HG02870 (cell line): ENCODE data around the gene DGAT2L6.
"Not testable (repeated sequence)": the region's sequence is repeated elsewhere in the genome, so short reads cannot be mapped to it uniquely, and the experiment has no call there.

Experiments used
- ATAC-seq: cut with Tn5 transposase; IDR thresholded peaks from one replicate; pipeline ENCODE4 v1.9.1; 2021; ENCODE audit warnings: mild to moderate bottlenecking, moderate library complexity; ENCODE audit not compliant: unreplicated experiment

Gene DGAT2L6

DNA sequence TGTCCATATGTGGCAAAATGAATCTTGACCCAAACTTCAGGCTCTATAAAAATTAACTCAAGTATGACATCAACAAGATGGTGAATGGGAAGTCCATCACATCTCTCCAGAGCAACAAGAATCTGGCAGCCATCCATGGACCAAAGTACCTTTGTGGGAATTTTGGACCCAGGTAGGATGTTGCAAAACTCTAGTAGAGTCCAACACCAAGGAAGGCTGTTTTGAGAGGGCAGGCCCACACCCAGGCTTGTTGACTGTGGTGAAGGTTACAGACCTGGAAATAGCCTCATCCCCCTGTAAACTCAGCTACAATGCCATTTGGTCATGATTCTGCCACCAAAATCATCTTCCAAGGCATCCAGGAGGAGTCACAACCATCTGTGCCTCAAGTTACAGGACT, 12.9 kb downstream of the DGAT2L6 start:
- no peak for ATAC-seq

- ATAC-seq: peak; percentile 54
These were observed 19.9 kb downstream of the DGAT2L6 start for GRCh38 chrX:70196961-70197720.

DNA sequence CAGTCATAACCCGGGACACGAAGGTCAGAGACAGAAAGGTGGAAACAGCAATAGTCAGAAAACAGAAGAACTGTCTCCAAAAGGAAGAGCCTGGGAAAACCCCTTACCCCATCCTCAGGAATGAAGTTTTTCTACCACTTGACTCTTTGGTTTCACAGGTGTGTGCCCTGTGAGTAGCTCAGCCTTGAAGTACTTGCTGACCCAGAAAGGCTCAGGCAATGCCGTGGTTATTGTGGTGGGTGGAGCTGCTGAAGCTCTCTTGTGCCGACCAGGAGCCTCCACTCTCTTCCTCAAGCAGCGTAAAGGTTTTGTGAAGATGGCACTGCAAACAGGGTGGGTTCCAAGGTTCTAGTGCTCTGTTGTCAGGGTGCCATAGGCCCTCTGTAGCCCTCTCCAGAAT, 24.4 kb downstream of the DGAT2L6 start:
- ATAC-seq: no peak

GRCh38 chrX:70208479-70208878, 31.2 kb downstream of the DGAT2L6 start:
- no peak for ATAC-seq

DNA sequence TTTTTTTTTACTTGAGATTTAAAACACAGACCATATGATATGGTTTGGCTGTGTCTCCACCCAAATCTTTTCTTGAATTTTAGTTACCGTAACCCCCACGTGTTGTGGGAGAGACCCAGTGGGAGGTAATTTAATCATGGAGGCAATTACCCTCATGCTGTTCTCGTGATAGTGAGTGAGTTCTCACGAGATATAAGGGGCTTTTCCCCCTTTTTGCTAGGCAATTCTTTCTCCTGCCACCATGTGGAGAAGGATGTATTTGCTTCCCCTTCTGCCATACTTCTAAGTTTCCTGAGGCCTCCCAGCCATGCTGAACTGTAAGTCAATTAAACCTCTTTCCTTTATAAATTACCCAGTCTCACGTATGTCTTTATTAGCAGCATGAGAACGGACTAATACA, 32.3 kb downstream of the DGAT2L6 start:
- ATAC-seq: not testable (repeated sequence)

- ATAC-seq: no peak
These were observed 42.9 kb downstream of the DGAT2L6 start for GRCh38 chrX:70219938-70220764.

DNA sequence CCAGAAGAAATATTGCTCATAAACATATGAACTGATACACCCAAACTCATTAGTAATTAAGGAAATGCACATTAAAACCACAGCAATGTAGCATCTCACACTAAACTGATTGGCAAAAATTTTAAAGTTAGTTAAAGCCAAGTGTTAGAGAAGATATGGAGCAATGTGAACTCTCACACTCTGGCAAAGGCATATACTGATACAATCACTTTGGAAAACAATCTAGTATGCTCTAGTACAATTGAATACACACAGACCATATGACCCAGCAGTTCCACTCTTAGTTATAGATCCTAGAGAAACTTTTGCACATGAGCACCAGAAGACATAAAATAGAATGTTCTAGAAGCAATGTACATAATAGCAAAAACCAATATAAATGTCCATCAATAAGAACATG, 48.8 kb downstream of the DGAT2L6 start:
- ATAC-seq: no peak

- no peak for ATAC-seq
These were observed 49.4 kb downstream of the DGAT2L6 start for GRCh38 chrX:70226687-70227086.

DNA sequence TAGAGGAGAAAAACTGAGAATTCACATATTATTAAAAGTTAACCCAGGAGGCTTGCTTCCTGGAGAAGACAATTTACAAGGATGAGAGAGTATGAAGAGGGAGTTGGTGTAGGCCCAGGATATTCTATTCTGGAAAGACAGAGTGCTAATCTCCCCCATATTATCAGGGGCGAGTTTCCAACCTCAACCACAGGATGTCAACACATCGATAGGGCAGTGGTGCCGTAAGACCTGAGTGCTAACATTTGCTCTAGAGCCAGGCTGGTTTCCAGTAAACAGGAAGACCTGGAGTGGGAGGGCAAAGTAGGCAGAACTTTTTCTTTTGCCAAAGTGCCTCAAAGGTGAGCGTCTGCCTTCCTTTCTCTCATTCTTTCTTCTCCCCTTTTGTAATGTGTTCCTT, 54.4 kb downstream of the DGAT2L6 start:
- no peak for ATAC-seq

- no peak for ATAC-seq
These were observed 57.1 kb downstream of the DGAT2L6 start, which contains the start of gene AWAT1 for GRCh38 chrX:70234355-70234754. TSS of gene AWAT1 (plus strand) at chrX:70234655. CDS start at chrX:70234696, 41 bp downstream.

DNA sequence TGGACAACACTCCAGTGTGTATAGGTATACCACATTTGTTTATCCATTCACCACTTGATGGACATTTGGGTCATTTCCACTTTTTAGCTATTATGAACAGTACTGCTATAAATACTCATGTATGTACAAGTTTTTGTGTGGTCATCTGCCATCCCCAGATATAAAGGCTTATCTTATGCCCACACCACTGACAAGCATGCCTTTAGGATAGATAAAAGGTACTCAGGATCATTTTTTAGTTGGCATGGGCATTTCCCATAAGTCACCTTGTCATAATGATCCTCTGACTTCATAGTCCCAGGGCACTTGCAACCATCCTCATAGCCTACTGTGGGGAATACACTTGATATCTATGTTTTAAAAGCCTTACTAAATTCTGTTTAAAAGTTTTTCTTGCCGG, 63.5 kb downstream of the DGAT2L6 start:
- ATAC-seq: no peak

DNA sequence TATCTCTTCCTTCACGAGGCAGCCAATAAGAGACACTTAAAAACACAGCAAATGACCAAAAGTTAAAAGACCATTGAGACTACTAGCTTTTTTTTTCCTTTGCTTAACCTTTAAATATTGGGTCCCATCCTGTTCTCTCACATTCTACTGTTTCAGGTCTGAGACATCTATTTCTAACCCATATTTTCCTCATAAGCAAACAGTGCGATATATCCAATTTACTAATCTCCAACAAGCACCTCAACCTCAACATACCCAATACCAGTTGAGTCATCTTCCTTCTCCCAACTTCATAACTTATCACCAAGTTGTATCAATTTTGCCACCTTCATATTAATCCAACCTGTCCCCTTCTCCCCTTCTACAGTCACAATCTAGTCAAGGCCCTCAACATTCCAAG, 64.2 kb downstream of the DGAT2L6 start:
- ATAC-seq: no peak

- not testable (repeated sequence) for ATAC-seq
These were observed 66.3 kb downstream of the DGAT2L6 start for GRCh38 chrX:70243601-70244000.

- ATAC-seq: no peak
These were observed 67.6 kb downstream of the DGAT2L6 start for GRCh38 chrX:70244881-70245280.

GRCh38 chrX:70247252-70247651, 70.0 kb downstream of the DGAT2L6 start:
- ATAC-seq: no peak

GRCh38 chrX:70252491-70252890, 75.2 kb downstream of the DGAT2L6 start:
- ATAC-seq: no peak

DNA sequence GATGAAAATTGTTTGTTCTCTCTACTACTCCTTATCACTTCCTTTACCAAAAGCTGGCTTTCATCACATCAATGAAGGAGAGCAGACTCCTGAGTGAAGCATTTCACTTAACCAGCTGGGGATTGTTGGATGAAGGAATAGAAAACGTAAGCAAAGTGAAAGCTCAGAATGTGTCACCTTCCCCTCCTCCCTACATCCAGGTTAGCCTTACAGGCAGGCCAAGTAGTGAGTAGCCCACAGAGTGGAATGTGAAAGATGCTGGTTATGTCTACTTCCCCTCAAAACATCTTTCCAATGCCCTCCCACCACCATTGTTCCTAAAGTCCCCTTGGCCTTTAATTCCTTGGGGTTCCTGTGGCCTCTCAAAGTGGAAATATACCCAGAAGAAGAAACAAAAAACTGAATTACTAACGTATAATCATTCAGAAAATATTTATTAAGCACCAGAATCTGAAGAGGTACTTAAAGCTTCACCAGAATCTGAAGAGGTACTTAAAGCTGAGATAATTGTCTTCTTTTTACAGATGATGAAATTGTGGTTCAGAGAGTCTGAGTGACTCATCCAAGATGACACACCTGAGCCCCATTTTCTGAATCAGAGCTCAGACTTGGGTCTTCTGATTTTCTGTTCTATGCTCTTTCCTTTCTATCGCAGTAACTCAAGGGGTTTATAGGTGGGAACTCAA, 76.2 kb downstream of the DGAT2L6 start:
- ATAC-seq: no peak

- no peak for ATAC-seq
These were observed 76.7 kb downstream of the DGAT2L6 start for GRCh38 chrX:70254063-70254400.

GRCh38 chrX:70254909-70255308, 77.6 kb downstream of the DGAT2L6 start:
- ATAC-seq: no peak
